ENCODE results near the gene ACACB. TPM values are rescaled to one million over a fixed set of nuclear protein-coding genes. Genes with fewer than 3 reads are reported as not detected.
"Not testable (repeated sequence)": the region's sequence is repeated elsewhere in the genome, so short reads cannot be mapped to it uniquely, and the experiment has no call there.

The ACACB gene
- total RNA-seq, 2 experiments from 2014 or later, result 11.9 to 14.8 TPM

GRCh38 chr12:109130297-109131153 lies 14.1 kb downstream of the ACACB start:
- Mint-ChIP-seq H3K27me3 (ENCODE audit: low read depth) (peaks cover 4% of the 10 kb centered on the region), H3K36me3 (ENCODE audit: low read depth) (no peaks in the 10 kb centered on the region), H3K4me1 (ENCODE audit: low read depth) (no peaks in the 10 kb centered on the region), H3K27ac (no peak overlapping the region), H3K4me3 (no peak overlapping the region), H3K9me3 (ENCODE audit: insufficient read depth) (no peaks in the 10 kb centered on the region)
- CTCF ChIA-PET, result interaction anchor here (1.4 kb wide), 1 partner anchor 263 kb away, joined by 3 read pairs; no protein-coding TSS in a partner anchor
- ATAC-seq, result no peak
- DNase-seq, result no peak
- POLR2A ChIA-PET, result no interaction called here

- Mint-ChIP-seq H3K27ac (no peak overlapping the region), H3K9me3 (ENCODE audit: insufficient read depth) (no peaks in the 10 kb centered on the region), H3K4me1 (ENCODE audit: low read depth) (no peaks in the 10 kb centered on the region), H3K4me3 (no peak overlapping the region), H3K27me3 (ENCODE audit: low read depth) (peaks cover 4% of the 10 kb centered on the region), H3K36me3 (ENCODE audit: low read depth) (no peaks in the 10 kb centered on the region)
- no peak for DNase-seq
- ChIA-PET CTCF (interaction anchor here (1.4 to 1.6 kb wide), 2 partner anchors 20 to 262 kb away, joined by 3 to 5 read pairs; no protein-coding TSS in a partner anchor), POLR2A (no interaction called here)
- no peak for ATAC-seq
These were observed 15.0 kb downstream of the ACACB start for GRCh38 chr12:109131154-109132050.

GRCh38 chr12:109134186-109134917 lies 18.0 kb downstream of the ACACB start:
- ChIA-PET CTCF (interaction anchor here (1.6 kb wide), 1 partner anchor 43 kb away, joined by 4 read pairs; no protein-coding TSS in a partner anchor), POLR2A (no interaction called here)
- Mint-ChIP-seq H3K27ac (no peak overlapping the region), H3K4me3 (no peak overlapping the region), H3K27me3 (ENCODE audit: low read depth) (peaks cover 2% of the 10 kb centered on the region), H3K4me1 (ENCODE audit: low read depth) (no peaks in the 10 kb centered on the region), H3K9me3 (ENCODE audit: insufficient read depth) (no peaks in the 10 kb centered on the region), H3K36me3 (ENCODE audit: low read depth) (no peaks in the 10 kb centered on the region)
- DNase-seq (no peak), ATAC-seq (no peak)

- CTCF ChIA-PET, result no interaction called here
- Mint-ChIP-seq H3K9me3 (ENCODE audit: insufficient read depth) (no peaks in the 10 kb centered on the region), H3K27ac (no peak overlapping the region), H3K27me3 (ENCODE audit: low read depth) (peaks cover 2% of the 10 kb centered on the region), H3K4me3 (no peak overlapping the region), H3K36me3 (ENCODE audit: low read depth) (no peaks in the 10 kb centered on the region), H3K4me1 (ENCODE audit: low read depth) (no peaks in the 10 kb centered on the region)
- POLR2A ChIA-PET, result no interaction called here
- ATAC-seq, result no peak
- no peak for DNase-seq
These were observed 20.7 kb downstream of the ACACB start for GRCh38 chr12:109137055-109137454.

- H3K36me3 Mint-ChIP-seq (ENCODE audit: low read depth), result no peaks in the 10 kb centered on the region
- H3K27me3 Mint-ChIP-seq (ENCODE audit: low read depth), result peaks cover 2% of the 10 kb centered on the region
- no peak overlapping the region for H3K4me3 Mint-ChIP-seq
- ChIA-PET CTCF (no interaction called here), POLR2A (interaction anchor here (1.0 kb wide), 1 partner anchor 16 kb away, joined by 4 read pairs; no protein-coding TSS in a partner anchor)
- ATAC-seq (no peak), DNase-seq (no peak)
- peaks cover 5% of the 10 kb centered on the region for H3K4me1 Mint-ChIP-seq (ENCODE audit: low read depth)
- H3K27ac Mint-ChIP-seq, result no peak overlapping the region
- no peaks in the 10 kb centered on the region for H3K9me3 Mint-ChIP-seq (ENCODE audit: insufficient read depth)
These were observed 23.0 kb downstream of the ACACB start for GRCh38 chr12:109139360-109139759.

- Mint-ChIP-seq H3K9me3 (ENCODE audit: insufficient read depth) (no peaks in the 10 kb centered on the region), H3K4me1 (ENCODE audit: low read depth) (peaks cover 5% of the 10 kb centered on the region), H3K27me3 (ENCODE audit: low read depth) (peaks cover 2% of the 10 kb centered on the region), H3K36me3 (ENCODE audit: low read depth) (no peaks in the 10 kb centered on the region), H3K27ac (no peak overlapping the region), H3K4me3 (no peak overlapping the region)
- DNase-seq (no peak), ATAC-seq (no peak)
- ChIA-PET POLR2A (interaction anchor here (1.0 kb wide), 1 partner anchor 15 kb away, joined by 4 read pairs; no protein-coding TSS in a partner anchor), CTCF (no interaction called here)
These were observed 23.4 kb downstream of the ACACB start for GRCh38 chr12:109139791-109140190.

GRCh38 chr12:109140560-109140959 lies 24.2 kb downstream of the ACACB start:
- H3K4me3 Mint-ChIP-seq, result no peak overlapping the region
- no peak for ATAC-seq
- H3K27ac Mint-ChIP-seq, result no peak overlapping the region
- no peak for DNase-seq
- peaks cover under 1% of the 10 kb centered on the region for H3K27me3 Mint-ChIP-seq (ENCODE audit: low read depth)
- H3K36me3 Mint-ChIP-seq (ENCODE audit: low read depth), result no peaks in the 10 kb centered on the region
- CTCF ChIA-PET, result no interaction called here
- POLR2A ChIA-PET, result no interaction called here
- H3K9me3 Mint-ChIP-seq (ENCODE audit: insufficient read depth), result no peaks in the 10 kb centered on the region
- peaks cover 5% of the 10 kb centered on the region for H3K4me1 Mint-ChIP-seq (ENCODE audit: low read depth)

GRCh38 chr12:109144224-109144623 lies 27.8 kb downstream of the ACACB start:
- Mint-ChIP-seq H3K4me3 (no peak overlapping the region), H3K27me3 (ENCODE audit: low read depth) (peaks cover 2% of the 10 kb centered on the region), H3K36me3 (ENCODE audit: low read depth) (no peaks in the 10 kb centered on the region), H3K27ac (no peak overlapping the region), H3K9me3 (ENCODE audit: insufficient read depth) (no peaks in the 10 kb centered on the region), H3K4me1 (ENCODE audit: low read depth) (peaks cover 5% of the 10 kb centered on the region)
- ATAC-seq (no peak), DNase-seq (no peak)
- ChIA-PET POLR2A (no interaction called here), CTCF (no interaction called here)

- H3K4me1 Mint-ChIP-seq (ENCODE audit: low read depth); CTCF ChIA-PET; ATAC-seq; H3K36me3 Mint-ChIP-seq (ENCODE audit: low read depth); H3K9me3 Mint-ChIP-seq (ENCODE audit: insufficient read depth); H3K4me3 Mint-ChIP-seq; POLR2A ChIA-PET; DNase-seq; H3K27me3 Mint-ChIP-seq (ENCODE audit: low read depth); H3K27ac Mint-ChIP-seq: not testable (repeated sequence)
These were observed 30.7 kb downstream of the ACACB start for GRCh38 chr12:109147126-109147525.

- ChIA-PET POLR2A (no interaction called here), CTCF (interaction anchor here (1.2 kb wide), 1 partner anchor 36 kb away, joined by 3 read pairs; no protein-coding TSS in a partner anchor)
- Mint-ChIP-seq H3K4me1 (ENCODE audit: low read depth) (peaks cover 1% of the 10 kb centered on the region), H3K36me3 (ENCODE audit: low read depth) (no peaks in the 10 kb centered on the region), H3K4me3 (no peak overlapping the region), H3K27me3 (ENCODE audit: low read depth) (peaks cover 5% of the 10 kb centered on the region), H3K9me3 (ENCODE audit: insufficient read depth) (no peaks in the 10 kb centered on the region), H3K27ac (no peak overlapping the region)
- ATAC-seq (no peak), DNase-seq (no peak)
These were observed 31.6 kb downstream of the ACACB start for GRCh38 chr12:109147954-109148353.

- Mint-ChIP-seq H3K4me1 (ENCODE audit: low read depth) (peaks cover 10% of the 10 kb centered on the region), H3K27me3 (ENCODE audit: low read depth) (peaks cover 8% of the 10 kb centered on the region), H3K4me3 (no peak overlapping the region), H3K27ac (no peak overlapping the region), H3K9me3 (ENCODE audit: insufficient read depth) (no peaks in the 10 kb centered on the region), H3K36me3 (ENCODE audit: low read depth) (no peaks in the 10 kb centered on the region)
- CTCF ChIA-PET, result interaction anchor here (1.4 kb wide), 1 partner anchor 38 kb away, joined by 5 read pairs; no protein-coding TSS in a partner anchor
- DNase-seq, result no peak
- POLR2A ChIA-PET, result no interaction called here
- no peak for ATAC-seq
These were observed 33.8 kb downstream of the ACACB start for GRCh38 chr12:109150124-109150640.

All from activated CD8-positive, alpha-beta T cell treated with anti-CD3 and anti-CD28 coated beads, Interleukin-2, amount 10 ng/mL, durations not matched to agents 7 days and 5 days (primary cell).